HepG2 (cell line): ENCODE data around the gene SGTB. TPM values are rescaled to one million over a fixed set of nuclear protein-coding genes. Genes with fewer than 3 reads are reported as not detected.

Source experiments
- ATF6 ChIP-seq: sonication (generic); formaldehyde crosslinking; conservative IDR thresholded peaks from 2 replicates; pipeline ENCODE4 v1.4.0; 2020; ENCODE audit warnings: missing genetic modification reagents
- BCL6 ChIP-seq: IDR thresholded peaks from 2 replicates; pipeline ENCODE4 v1.6.1; 2016; ENCODE audit warnings: missing genetic modification reagents, missing compliant biosample characterization
- CBX5 ChIP-seq: sonication (generic); formaldehyde crosslinking; IDR thresholded peaks from 2 replicates; pipeline ENCODE4 v1.4.0; 2020; ENCODE audit warnings: missing genetic modification reagents, borderline replicate concordance
- CHD4 ChIP-seq: fragments of 200-600 bp; sonication (generic); IDR thresholded peaks from 2 replicates; pipeline ENCODE4 v1.7.0; 2017; ENCODE audit warnings: mild to moderate bottlenecking, low read length, borderline replicate concordance
- FOXA1 ChIP-seq, 2 experiments: fragments of 450-650 bp in 1 of 2; sonication (generic) in 1 of 2; formaldehyde crosslinking in 1 of 2; IDR thresholded peaks; 2 replicates each; pipeline versions ENCODE4 v1.4.0 to v1.6.1; 2016 to 2020; ENCODE audit warnings: missing genetic modification reagents in 1 of 2
- MAZ ChIP-seq, 2 experiments: sonication (generic) in 1 of 2; formaldehyde crosslinking in 1 of 2; IDR thresholded peaks; 2 replicates each; pipeline versions ENCODE4 v1.5.0 to v1.6.1; 2012 to 2020; ENCODE audit warnings: low read depth in 2 of 2, mild to moderate bottlenecking in 2 of 2, borderline replicate concordance in 1 of 2, improper control_type of control experiment in 1 of 2, low read length in 1 of 2, missing genetic modification reagents in 1 of 2, moderate library complexity in 1 of 2
- NKX3-1 ChIP-seq: sonication (generic); formaldehyde crosslinking; IDR thresholded peaks from 2 replicates; pipeline ENCODE4 v1.5.0; 2020; ENCODE audit warnings: missing genetic modification reagents
- NRL ChIP-seq: sonication (generic); formaldehyde crosslinking; IDR thresholded peaks from 2 replicates; pipeline ENCODE4 v1.5.0; 2020; ENCODE audit warnings: missing genetic modification reagents, mild to moderate bottlenecking, moderate library complexity, borderline replicate concordance
- POLR2G ChIP-seq: fragments of 200-400 bp; formaldehyde crosslinking; IDR thresholded peaks from 2 replicates; pipeline ENCODE4 v1.6.1; 2018; ENCODE audit warnings: mild to moderate bottlenecking, low read depth, low read length, moderate library complexity
- PRMT3 ChIP-seq: sonication (generic); formaldehyde crosslinking; IDR thresholded peaks from 2 replicates; pipeline ENCODE4 v1.8.1; 2022; ENCODE audit warnings: low read depth, mild to moderate bottlenecking, moderate library complexity, missing genetic modification reagents, borderline replicate concordance
- RFX5 ChIP-seq: IDR thresholded peaks from 2 replicates; pipeline ENCODE4 v1.6.1; 2011; ENCODE audit warnings: low read depth, low read length, improper control_type of control experiment
- SRSF9 ChIP-seq: fragments of 200-400 bp; formaldehyde crosslinking; IDR thresholded peaks from 2 replicates; pipeline ENCODE4 v1.6.1; 2018; ENCODE audit warnings: borderline replicate concordance, mild to moderate bottlenecking, low read depth, low read length; ENCODE audit not compliant: insufficient read depth, poor library complexity, severe bottlenecking
- SSRP1 ChIP-seq: IDR thresholded peaks from 2 replicates; pipeline ENCODE4 v1.6.1; 2016; ENCODE audit warnings: control low read depth
- ZFAT ChIP-seq: sonication (generic); formaldehyde crosslinking; conservative IDR thresholded peaks from 2 replicates; pipeline ENCODE4 v1.8.1; 2023; ENCODE audit warnings: missing genetic modification reagents, inconsistent platforms
- ZFP36L2 ChIP-seq: sonication (generic); formaldehyde crosslinking; IDR thresholded peaks from 2 replicates; pipeline ENCODE4 v1.4.0; 2020; ENCODE audit warnings: missing genetic modification reagents
- ZGPAT ChIP-seq: IDR thresholded peaks from 2 replicates; pipeline ENCODE4 v1.6.1; 2016; ENCODE audit warnings: mild to moderate bottlenecking
- ZNF12 ChIP-seq: sonication (generic); formaldehyde crosslinking; IDR thresholded peaks from 2 replicates; pipeline ENCODE4 v1.5.0; 2020; ENCODE audit warnings: missing genetic modification reagents
- ZNF234 ChIP-seq: sonication (generic); formaldehyde crosslinking; conservative IDR thresholded peaks from 2 replicates; pipeline ENCODE4 v1.5.1; 2020; ENCODE audit warnings: mild to moderate bottlenecking, missing genetic modification reagents
- ZNF512B ChIP-seq: sonication (generic); formaldehyde crosslinking; IDR thresholded peaks from 2 replicates; pipeline ENCODE4 v1.5.1; 2020; ENCODE audit warnings: missing genetic modification reagents, mild to moderate bottlenecking, borderline replicate concordance
- ZNF691 ChIP-seq: sonication (generic); formaldehyde crosslinking; IDR thresholded peaks from 2 replicates; pipeline ENCODE4 v1.4.0; 2020; ENCODE audit warnings: missing genetic modification reagents, low read depth, mild to moderate bottlenecking, borderline replicate concordance
- polyA plus RNA-seq, 8 experiments: library from polyadenylated mRNA; depleted of rRNA in 3 of 8; stranded (reverse) in 7 of 8; unstranded in 1 of 8; fragments of >200 nt; fragmentation: Illumina TruSeq in 4 of 8; extraction: Trizol in 4 of 8; gene quantifications; 2 replicates each; pipeline versions ENCODE4 v1.2.1 to v1.2.3, GENCODE V29; 2011 to 2016; ENCODE audit warnings: low read depth in 4 of 8, missing spikeins in 1 of 8, mixed read lengths in 1 of 8; ENCODE audit not compliant: insufficient read depth in 1 of 8
- total RNA-seq, 5 experiments: library from RNA; depleted of rRNA; stranded (reverse); fragments of >200 nt; fragmentation: Illumina TruSeq; extraction: Trizol; gene quantifications; 2 replicates each; pipeline ENCODE4 v1.2.3, GENCODE V29; 2016; ENCODE audit warnings: low read depth in 1 of 5

The SGTB gene
- total and polyA plus RNA-seq, 2 of the 13 experiments (the other 11 are each of a cell fraction or from before 2014, with no cell fraction given): 5.2 to 11.2 TPM

- peak; percentile 41; the same call in 1 of the 2 replicates for TF ChIP-seq ZGPAT
- TF ChIP-seq POLR2G: peak; percentile 78
- TF ChIP-seq ZNF12 (CRISPR knock-in tag): no peak
- no peak for TF ChIP-seq ZNF691 (CRISPR knock-in tag)
- no peak for TF ChIP-seq MAZ (IDR thresholded peaks at IDR 0.05; ENCODE audit: borderline replicate concordance, low read depth, low read length)
- TF ChIP-seq MAZ (CRISPR knock-in tag; IDR thresholded peaks at IDR 0.05; ENCODE audit: low read depth): no peak
- TF ChIP-seq NRL (CRISPR knock-in tag): no peak
- peak; percentile 19; the same call in 1 of the 2 replicates for TF ChIP-seq CBX5 (CRISPR knock-in tag)
- no peak for TF ChIP-seq SRSF9
- no peak for TF ChIP-seq ZNF234 (CRISPR knock-in tag)
- TF ChIP-seq CHD4: no peak
- TF ChIP-seq BCL6 (CRISPR knock-in tag): no peak
- no peak for TF ChIP-seq FOXA1 (IDR thresholded peaks at IDR 0.05)
- no peak for TF ChIP-seq FOXA1 (CRISPR knock-in tag; IDR thresholded peaks at IDR 0.05)
- TF ChIP-seq ZNF512B: no peak
- 0 out of 2 replicates have a peak, but pooled peaks have one; percentile 33 for TF ChIP-seq SSRP1
- no peak for TF ChIP-seq ZFAT (CRISPR knock-in tag)
- no peak for TF ChIP-seq PRMT3
- TF ChIP-seq ZFP36L2 (CRISPR knock-in tag): no peak; the same call in 1 of the 2 replicates
- no peak for TF ChIP-seq RFX5
- TF ChIP-seq ATF6: no peak
- no peak for TF ChIP-seq NKX3-1 (CRISPR knock-in tag)
Measured at GRCh38 chr5:65624571-65625555, 97.0 kb downstream of the SGTB start, which contains the start of the genes SHLD3 and TRAPPC13 (continued).
